A549 (cell line): ENCODE results near the gene VPS51. TPM values are rescaled to one million over a fixed set of nuclear protein-coding genes. Genes with fewer than 3 reads are reported as not detected.

Experiments used
- ATAC-seq, 2 experiments: fragments of 200-7000 bp in 1 of 2; fragments of >200 bp in 1 of 2; cut with Nextera tagmentation in 1 of 2; cut with Tn5 transposase in 1 of 2; 3 replicates each; pipeline versions ENCODE4 v1.8.0 to v1.9.1; 2018 to 2020; ENCODE audit warnings: mild to moderate bottlenecking in 1 of 2, moderate library complexity in 1 of 2
- CTCF ChIA-PET: fragments of 300-600 bp; sonication (Branson Sonifier 250); formaldehyde crosslinking; extraction: SDS; loops from one replicate; lab custom pipeline; 2021; ENCODE audit warnings: antibody characterized with exemption, inconsistent platforms; lab: Yijun Ruan, JAX
- POLR2A ChIA-PET: fragments of 350-600 bp; formaldehyde crosslinking; extraction: SDS; loops from one replicate; lab custom pipeline; 2021; ENCODE audit warnings: antibody characterized with exemption, inconsistent platforms; lab: Yijun Ruan, JAX
- DNase-seq, 2 experiments: peaks; one replicate each; pipeline versions ENCODE4 v3.0.0 to v3.0.0-alpha.2; 2011 to 2016; ENCODE audit warnings: low read depth in 1 of 2, low spot score in 1 of 2
- FAIRE-seq: peaks from 2 replicates; lab custom pipeline; 2011; peaks lifted over from hg19 to GRCh38; lab: Jason Lieb, UNC
- H3K27ac ChIP-seq, 2 experiments: fragments of >200 bp; sonication (Bioruptor Twin); formaldehyde crosslinking; 3 replicates each; pipeline ENCODE4 v1.5.1; 2016 to 2017
- H3K4me1 ChIP-seq: fragments of >200 bp; sonication (Bioruptor Twin); formaldehyde crosslinking; 3 replicates; pipeline ENCODE4 v1.6.1; 2016
- H3K4me2 ChIP-seq: fragments of >200 bp; sonication (Bioruptor Twin); formaldehyde crosslinking; 3 replicates; pipeline ENCODE4 v1.6.1; 2016
- H3K4me3 ChIP-seq: fragments of >200 bp; sonication (Bioruptor Twin); formaldehyde crosslinking; 3 replicates; pipeline ENCODE4 v1.5.1; 2016
- H3K9me3 ChIP-seq: fragments of >200 bp; sonication (Bioruptor Twin); formaldehyde crosslinking; 3 replicates; pipeline ENCODE4 v1.6.1; 2016
- CBX8 ChIP-seq: fragments of 200-600 bp; sonication (generic); IDR thresholded peaks from 2 replicates; pipeline ENCODE4 v1.6.1; 2016
- CHD4 ChIP-seq: fragments of 200-600 bp; sonication (generic); IDR thresholded peaks from 2 replicates; pipeline ENCODE4 v1.6.1; 2016; ENCODE audit warnings: antibody characterized with exemption, mild to moderate bottlenecking, borderline replicate concordance
- ESRRA ChIP-seq: fragments of 150-350 bp; IDR thresholded peaks from 2 replicates; pipeline ENCODE4 v1.6.1; 2014; ENCODE audit warnings: mild to moderate bottlenecking, low read length, borderline replicate concordance
- HDAC2 ChIP-seq: fragments of 200-600 bp; sonication (generic); IDR thresholded peaks from 2 replicates; pipeline ENCODE4 v1.6.1; 2016
- HOXA7 ChIP-seq: fragments of 250-450 bp; sonication (Bioruptor Pico); IDR thresholded peaks from 2 replicates; pipeline ENCODE4 v1.5.0; 2020; ENCODE audit warnings: mild to moderate bottlenecking, moderate library complexity
- HOXB5 ChIP-seq: fragments of 250-450 bp; sonication (Bioruptor Pico); IDR thresholded peaks from 2 replicates; pipeline ENCODE4 v1.5.0; 2020; ENCODE audit warnings: mild to moderate bottlenecking, moderate library complexity
- JUN ChIP-seq, 2 experiments: fragments of >200 bp; sonication (Bioruptor Twin); formaldehyde crosslinking; IDR thresholded peaks; 2 replicates in 1 of 2; 3 replicates in 1 of 2; pipeline ENCODE4 v1.6.1; 2016 to 2017
- JUNB ChIP-seq: fragments of >200 bp; sonication (Bioruptor Twin); formaldehyde crosslinking; IDR thresholded peaks from 2 replicates; pipeline ENCODE4 v1.6.1; 2016
- MAFK ChIP-seq: fragments of 450-650 bp; IDR thresholded peaks from 2 replicates; pipeline ENCODE4 v1.6.1; 2014; ENCODE audit not compliant: partially characterized antibody
- NFE2L2 ChIP-seq: fragments of 150-350 bp; conservative IDR thresholded peaks from 2 replicates; pipeline ENCODE4 v1.6.1; 2014; ENCODE audit warnings: low read length
- PHF8 ChIP-seq: fragments of 200-600 bp; sonication (generic); IDR thresholded peaks from 2 replicates; pipeline ENCODE4 v1.6.1; 2016; ENCODE audit warnings: low read depth, mild to moderate bottlenecking, antibody characterized with exemption, moderate library complexity, borderline replicate concordance
- POLR2A ChIP-seq: IDR thresholded peaks from 2 replicates; pipeline ENCODE4 v1.6.1; 2012; ENCODE audit warnings: mild to moderate bottlenecking, low read length
- POLR2AphosphoS2 ChIP-seq: conservative IDR thresholded peaks from 2 replicates; pipeline ENCODE4 v1.6.1; 2012; ENCODE audit warnings: low read length, improper control_type of control experiment, inconsistent platforms
- RCOR1 ChIP-seq: fragments of 150-350 bp; IDR thresholded peaks from 2 replicates; pipeline ENCODE4 v1.6.1; 2014; ENCODE audit warnings: antibody characterized with exemption, low read length, low read depth
- SMC3 ChIP-seq: fragments of >200 bp; sonication (Bioruptor Twin); formaldehyde crosslinking; IDR thresholded peaks from 3 replicates; pipeline ENCODE4 v1.6.1; 2018; ENCODE audit warnings: inconsistent platforms
- SREBF2 ChIP-seq: fragments of 450-650 bp; IDR thresholded peaks from 2 replicates; pipeline ENCODE4 v1.6.1; 2014; ENCODE audit warnings: mild to moderate bottlenecking, moderate library complexity
- TFCP2L1 ChIP-seq: fragments of 250-450 bp; sonication (Bioruptor Pico); IDR thresholded peaks from 2 replicates; pipeline ENCODE4 v1.5.0; 2021; ENCODE audit warnings: mild to moderate bottlenecking
- ZC3H11A ChIP-seq: fragments of 450-650 bp; IDR thresholded peaks from 2 replicates; pipeline ENCODE4 v1.6.1; 2014; ENCODE audit warnings: antibody characterized with exemption, mild to moderate bottlenecking
- ZSCAN20 ChIP-seq: fragments of 250-450 bp; sonication (Bioruptor Pico); IDR thresholded peaks from 2 replicates; pipeline ENCODE4 v1.8.0; 2022; ENCODE audit warnings: mild to moderate bottlenecking, moderate library complexity
- WGBS: methylation state at CpG from one replicate; pipeline ENCODE4 v1.1.6; 2017; ENCODE audit errors: missing lambda C conversion rate; 5-methylcytosine and 5-hydroxymethylcytosine counted together
- polyA plus RNA-seq, 4 experiments: library from polyadenylated mRNA; depleted of rRNA in 3 of 4; stranded (reverse); fragments of >200 nt; fragmentation: RNase III in 1 of 4; extraction: RNeasy Plus Mini Kit Qiagen cat#74134 plus additional on column Dnase treatment in 1 of 4; gene quantifications; 2 replicates in 3 of 4; 3 replicates in 1 of 4; pipeline ENCODE4 v1.2.3, GENCODE V29; 2011 to 2017
- TF ChIP-seq, protein P1 (sequence below): fragments of 250-450 bp; sonication (Bioruptor Pico); IDR thresholded peaks from 2 replicates; pipeline ENCODE4 v1.5.0; 2021; ENCODE audit warnings: mild to moderate bottlenecking, moderate library complexity, borderline replicate concordance
- TF ChIP-seq, protein P2 (sequence below): fragments of 250-450 bp; sonication (Bioruptor Pico); IDR thresholded peaks from 2 replicates; pipeline ENCODE4 v1.5.0; 2020; ENCODE audit warnings: low read depth, mild to moderate bottlenecking, moderate library complexity
- TF ChIP-seq, protein P3 (sequence below): IDR thresholded peaks from 2 replicates; pipeline ENCODE4 v1.6.1; 2012; ENCODE audit warnings: low read depth, borderline replicate concordance
- TF ChIP-seq, protein P4 (sequence below): fragments of 150-350 bp; IDR thresholded peaks from 2 replicates; pipeline ENCODE4 v1.6.1; 2014; ENCODE audit warnings: low read depth, mild to moderate bottlenecking, low read length
- TF ChIP-seq, protein P5 (sequence below): fragments of >200 bp; sonication (Bioruptor Twin); formaldehyde crosslinking; IDR thresholded peaks from 2 replicates; pipeline ENCODE4 v1.6.1; 2016

VPS51 gene
- polyA plus RNA-seq, 2 of the 4 experiments (the other 2 are of a cell fraction), result 37.2 to 51.0 TPM

DNA sequence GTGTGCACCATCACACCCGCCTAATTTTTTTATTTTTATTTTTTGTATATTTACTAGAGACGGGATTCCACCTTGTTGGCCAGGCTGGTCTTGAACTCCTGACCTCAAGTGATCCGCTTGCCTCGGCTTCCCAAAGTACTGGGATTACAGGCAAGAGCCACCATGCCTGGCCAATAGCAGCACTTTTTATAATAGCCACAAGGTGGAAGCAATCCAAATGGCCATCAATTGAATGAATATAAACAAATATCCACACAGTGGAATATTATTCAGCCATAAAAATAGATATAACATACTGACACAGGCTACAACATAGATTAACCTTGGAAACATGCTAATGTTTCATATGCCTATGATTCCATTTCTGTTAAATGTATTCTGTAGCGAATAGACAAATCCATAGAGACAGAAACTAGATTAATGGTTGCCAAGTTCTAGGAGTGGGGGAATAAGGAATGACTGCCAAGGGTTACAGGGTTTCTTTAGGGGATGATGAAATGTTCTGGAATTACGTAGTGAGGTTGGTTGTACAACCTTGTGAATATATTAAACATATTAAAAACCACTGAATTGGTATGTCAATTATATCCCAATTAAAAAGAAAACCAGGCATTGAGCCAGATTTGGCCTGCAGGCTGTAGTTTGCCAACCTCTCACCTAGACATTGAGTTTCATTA, 4.8 kb downstream of the VPS51 start:
- H3K4me2 ChIP-seq, result no peak overlapping the region
- no peak for TF ChIP-seq SMC3
- TF ChIP-seq HOXA7, result no peak
- no peak for TF ChIP-seq JUNB
- TF ChIP-seq, all 56 proteins: peak for 0
- Histone ChIP-seq H3K4me3 (no peak overlapping the region), H3K4me1 (peaks cover 8% of the 10 kb centered on the region; the same call in 1 of the 3 replicates), H3K9me3 (no peaks in the 10 kb centered on the region), H3K27ac (no peak overlapping the region)
- no peak for ATAC-seq
- no peak for DNase-seq
- no peak for FAIRE-seq
- 82% methylated on average over 6 of the region's 6 CpGs for WGBS
- ChIA-PET CTCF (interaction anchor here (2.1 to 9.2 kb wide), 3 partner anchors 9 to 12 kb away, joined by 14 to 153 read pairs (median 24); partner anchors contain the start of gene TM7SF2), POLR2A (interaction anchor here (0.6 to 2.3 kb wide), 4 partner anchors 9 to 451 kb away, joined by 3 to 13 read pairs (median 4); partner anchors contain the start of genes TM7SF2 and ZNHIT2)

DNA sequence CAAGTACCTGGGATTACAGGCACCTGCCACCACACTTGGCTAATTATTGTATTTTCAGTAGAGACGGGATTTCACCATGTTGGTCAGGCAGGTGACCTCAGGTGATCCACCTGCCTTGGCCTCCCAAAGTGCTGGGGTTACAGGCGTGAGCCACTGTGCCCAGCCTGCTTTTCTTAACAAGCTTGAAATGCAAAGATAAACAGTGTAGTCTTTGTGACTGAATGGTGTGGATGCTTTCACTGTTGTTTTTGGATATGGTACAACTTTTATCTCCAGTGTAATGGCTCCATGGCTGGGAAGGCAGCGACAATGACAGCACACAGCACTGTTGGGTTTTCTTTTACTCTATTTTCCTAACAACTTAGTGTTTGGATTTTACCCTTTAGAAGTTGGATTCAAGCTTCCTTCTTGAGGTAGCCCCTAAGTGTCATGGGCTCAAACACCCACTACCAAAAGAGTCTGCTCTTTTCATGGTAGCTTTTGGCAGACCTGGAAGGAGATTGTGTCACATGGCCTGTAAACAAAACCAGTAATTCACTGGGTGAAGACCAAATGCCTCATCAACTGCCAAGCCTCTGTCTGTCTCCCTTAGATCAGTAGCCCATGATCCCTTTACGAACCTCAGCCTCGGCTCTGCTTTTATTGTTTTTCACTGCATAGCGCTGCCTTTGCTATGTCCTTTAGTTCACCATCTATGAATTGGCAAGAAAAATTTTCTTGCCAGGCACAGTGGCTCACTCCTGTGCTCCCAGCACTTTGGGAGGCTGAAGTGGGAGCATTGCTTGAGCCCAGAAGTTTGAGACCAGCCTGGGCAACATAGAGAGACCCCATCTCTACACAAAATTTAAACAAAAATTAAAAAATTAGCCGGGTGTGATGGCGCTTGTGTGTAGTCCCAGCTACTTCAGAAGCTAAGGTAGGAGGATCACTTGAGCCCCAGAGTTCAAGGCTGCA, 6.4 kb downstream of the VPS51 start:
- POLR2A ChIA-PET, result interaction anchor here (0.6 to 1.5 kb wide), 5 partner anchors 8 to 15 kb away, joined by 3 to 4 read pairs (median 3); partner anchors contain the start of genes TM7SF2 and ZNHIT2
- DNase-seq, result no peak
- ATAC-seq, result no peak
- Histone ChIP-seq H3K9me3 (no peaks in the 10 kb centered on the region), H3K4me2 (no peak overlapping the region), H3K4me3 (no peak overlapping the region), H3K27ac (no peak overlapping the region), H3K4me1 (peaks cover under 1% of the 10 kb centered on the region; the same call in 1 of the 3 replicates)
- TF ChIP-seq CBX8, result no peak
- no peak for TF ChIP-seq POLR2AphosphoS2
- FAIRE-seq, result no peak
- 96% methylated on average over 8 of the region's 8 CpGs for WGBS
- CTCF ChIA-PET, result interaction anchor here (0.8 to 4.6 kb wide), 5 partner anchors 8 to 89 kb away, joined by 3 to 24 read pairs (median 3); partner anchors contain the start of genes ARL2 and TM7SF2

DNA sequence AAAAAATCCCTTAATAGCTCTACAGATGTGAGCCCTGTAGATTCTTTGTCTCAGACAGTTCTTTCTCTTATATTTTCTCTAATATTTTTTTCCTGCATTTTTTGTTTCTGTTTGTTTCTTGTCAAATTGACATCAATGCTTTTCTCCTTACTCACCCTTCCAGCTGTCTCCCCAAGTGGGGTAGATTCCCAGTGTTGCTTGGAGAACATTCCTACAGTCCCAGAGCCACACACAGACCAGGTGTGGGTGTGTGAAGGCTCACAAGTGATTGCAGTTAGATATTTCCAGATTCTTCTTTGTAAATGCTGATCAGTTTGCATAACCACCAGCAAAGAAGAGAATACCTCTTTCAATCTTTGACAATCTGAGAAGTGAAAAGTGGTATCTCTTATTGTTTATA, 7.5 kb downstream of the VPS51 start:
- CTCF ChIA-PET, result interaction anchor here (0.8 to 4.6 kb wide), 4 partner anchors 10 to 90 kb away, joined by 3 to 24 read pairs (median 3); partner anchors contain the start of genes ARL2 and TM7SF2
- ATAC-seq (no peak), DNase-seq (no peak), FAIRE-seq (no peak)
- no peak overlapping the region for H3K4me3 ChIP-seq
- no peak for TF ChIP-seq ESRRA
- TF ChIP-seq RCOR1, result no peak
- TF ChIP-seq, protein P1, sequence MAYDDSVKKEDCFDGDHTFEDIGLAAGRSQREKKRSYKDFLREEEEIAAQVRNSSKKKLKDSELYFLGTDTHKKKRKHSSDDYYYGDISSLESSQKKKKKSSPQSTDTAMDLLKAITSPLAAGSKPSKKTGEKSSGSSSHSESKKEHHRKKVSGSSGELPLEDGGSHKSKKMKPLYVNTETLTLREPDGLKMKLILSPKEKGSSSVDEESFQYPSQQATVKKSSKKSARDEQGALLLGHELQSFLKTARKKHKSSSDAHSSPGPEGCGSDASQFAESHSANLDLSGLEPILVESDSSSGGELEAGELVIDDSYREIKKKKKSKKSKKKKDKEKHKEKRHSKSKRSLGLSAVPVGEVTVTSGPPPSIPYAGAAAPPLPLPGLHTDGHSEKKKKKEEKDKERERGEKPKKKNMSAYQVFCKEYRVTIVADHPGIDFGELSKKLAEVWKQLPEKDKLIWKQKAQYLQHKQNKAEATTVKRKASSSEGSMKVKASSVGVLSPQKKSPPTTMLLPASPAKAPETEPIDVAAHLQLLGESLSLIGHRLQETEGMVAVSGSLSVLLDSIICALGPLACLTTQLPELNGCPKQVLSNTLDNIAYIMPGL (CRISPR knock-in tag), result no peak
- TF ChIP-seq JUN (IDR thresholded peaks at IDR 0.05), result no peak
- TF ChIP-seq PHF8, result no peak
- no peak for TF ChIP-seq ZSCAN20 (CRISPR knock-in tag)
- no peak for TF ChIP-seq CHD4
- no peak for TF ChIP-seq HDAC2
- no peak for TF ChIP-seq MAFK
- TF ChIP-seq HOXA7, result no peak
- no peak overlapping the region for H3K4me2 ChIP-seq
- H3K27ac ChIP-seq, result no peak overlapping the region
- no peaks in the 10 kb centered on the region for H3K4me1 ChIP-seq
- POLR2A ChIA-PET, result interaction anchor here (1.1 to 1.4 kb wide), 2 partner anchors 8 to 9 kb away, joined by 3 read pairs; partner anchors contain the start of gene TM7SF2
- no peaks in the 10 kb centered on the region for H3K9me3 ChIP-seq

DNA sequence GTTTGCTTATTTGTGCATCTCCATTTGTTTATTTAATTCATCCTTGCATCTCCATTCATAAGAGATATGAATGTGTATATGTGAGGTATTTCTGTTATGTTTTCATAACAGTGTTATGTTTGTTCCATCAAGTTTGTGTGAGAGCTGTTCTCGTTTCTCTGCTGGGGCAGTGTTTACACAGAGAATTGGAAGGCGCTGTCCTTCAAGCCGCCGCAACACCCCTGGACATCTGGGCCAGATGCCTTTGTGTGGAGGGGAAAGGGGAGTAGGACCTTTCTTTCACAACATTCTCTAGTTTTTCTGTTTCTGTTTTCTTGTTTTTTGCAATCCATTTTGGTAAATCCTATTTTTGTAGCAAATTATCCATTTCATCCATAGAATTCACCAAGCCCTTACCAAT, 8.6 kb downstream of the VPS51 start:
- DNase-seq (no peak), ATAC-seq (no peak), FAIRE-seq (no peak)
- H3K4me2 ChIP-seq, result no peak overlapping the region
- ChIA-PET CTCF (interaction anchor here (4.6 kb wide), 1 partner anchor 9 kb away, joined by 24 read pairs; the partner anchor contains the start of gene TM7SF2), POLR2A (no interaction called here)
- H3K4me3 ChIP-seq, result no peak overlapping the region
- H3K9me3 ChIP-seq, result no peaks in the 10 kb centered on the region
- no peaks in the 10 kb centered on the region for H3K4me1 ChIP-seq
- no peak overlapping the region for H3K27ac ChIP-seq
- WGBS, result 81% methylated on average over 4 of the region's 4 CpGs
- TF ChIP-seq, protein P2, sequence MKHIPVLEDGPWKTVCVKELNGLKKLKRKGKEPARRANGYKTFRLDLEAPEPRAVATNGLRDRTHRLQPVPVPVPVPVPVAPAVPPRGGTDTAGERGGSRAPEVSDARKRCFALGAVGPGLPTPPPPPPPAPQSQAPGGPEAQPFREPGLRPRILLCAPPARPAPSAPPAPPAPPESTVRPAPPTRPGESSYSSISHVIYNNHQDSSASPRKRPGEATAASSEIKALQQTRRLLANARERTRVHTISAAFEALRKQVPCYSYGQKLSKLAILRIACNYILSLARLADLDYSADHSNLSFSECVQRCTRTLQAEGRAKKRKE (CRISPR knock-in tag), result no peak
- no peak for TF ChIP-seq ZC3H11A
- TF ChIP-seq NFE2L2, result no peak
- TF ChIP-seq, protein P3, sequence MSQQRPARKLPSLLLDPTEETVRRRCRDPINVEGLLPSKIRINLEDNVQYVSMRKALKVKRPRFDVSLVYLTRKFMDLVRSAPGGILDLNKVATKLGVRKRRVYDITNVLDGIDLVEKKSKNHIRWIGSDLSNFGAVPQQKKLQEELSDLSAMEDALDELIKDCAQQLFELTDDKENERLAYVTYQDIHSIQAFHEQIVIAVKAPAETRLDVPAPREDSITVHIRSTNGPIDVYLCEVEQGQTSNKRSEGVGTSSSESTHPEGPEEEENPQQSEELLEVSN, result no peak
- no peak for TF ChIP-seq CHD4
- TF ChIP-seq, protein P4, sequence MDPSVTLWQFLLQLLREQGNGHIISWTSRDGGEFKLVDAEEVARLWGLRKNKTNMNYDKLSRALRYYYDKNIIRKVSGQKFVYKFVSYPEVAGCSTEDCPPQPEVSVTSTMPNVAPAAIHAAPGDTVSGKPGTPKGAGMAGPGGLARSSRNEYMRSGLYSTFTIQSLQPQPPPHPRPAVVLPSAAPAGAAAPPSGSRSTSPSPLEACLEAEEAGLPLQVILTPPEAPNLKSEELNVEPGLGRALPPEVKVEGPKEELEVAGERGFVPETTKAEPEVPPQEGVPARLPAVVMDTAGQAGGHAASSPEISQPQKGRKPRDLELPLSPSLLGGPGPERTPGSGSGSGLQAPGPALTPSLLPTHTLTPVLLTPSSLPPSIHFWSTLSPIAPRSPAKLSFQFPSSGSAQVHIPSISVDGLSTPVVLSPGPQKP, result no peak
- no peak for TF ChIP-seq TFCP2L1
- TF ChIP-seq POLR2A, result no peak
- no peak for TF ChIP-seq POLR2AphosphoS2
- TF ChIP-seq SREBF2, result no peak
- TF ChIP-seq HOXB5, result no peak
- TF ChIP-seq, protein P5, sequence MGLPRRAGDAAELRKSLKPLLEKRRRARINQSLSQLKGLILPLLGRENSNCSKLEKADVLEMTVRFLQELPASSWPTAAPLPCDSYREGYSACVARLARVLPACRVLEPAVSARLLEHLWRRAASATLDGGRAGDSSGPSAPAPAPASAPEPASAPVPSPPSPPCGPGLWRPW, result no peak
